ENCODE measurements around the gene CACFD1.

The CACFD1 gene

DNA sequence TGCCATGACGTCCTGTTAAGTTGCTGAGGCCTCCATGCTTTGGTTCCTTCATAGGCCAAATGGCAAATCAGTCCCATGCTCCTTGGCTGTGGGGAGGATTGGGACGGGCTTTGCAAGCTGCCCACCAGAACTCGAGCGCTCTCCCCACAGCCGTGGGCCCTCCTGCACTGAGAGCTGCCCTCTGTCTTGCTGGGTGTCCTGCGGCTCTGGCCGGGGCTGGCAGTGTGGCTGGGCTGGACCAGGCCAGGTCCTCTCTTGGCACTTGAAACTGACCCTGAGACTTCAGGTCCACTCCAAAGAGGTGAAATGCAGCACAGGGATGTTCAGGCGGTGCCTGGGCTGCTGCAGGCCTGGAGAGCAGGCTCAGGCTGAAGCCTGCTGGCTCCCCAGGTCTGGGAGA is 57.9 kb downstream of the CACFD1 start:
- DNase-seq (ENCODE audit: low read depth in 2 of 2) = no peak

DNA sequence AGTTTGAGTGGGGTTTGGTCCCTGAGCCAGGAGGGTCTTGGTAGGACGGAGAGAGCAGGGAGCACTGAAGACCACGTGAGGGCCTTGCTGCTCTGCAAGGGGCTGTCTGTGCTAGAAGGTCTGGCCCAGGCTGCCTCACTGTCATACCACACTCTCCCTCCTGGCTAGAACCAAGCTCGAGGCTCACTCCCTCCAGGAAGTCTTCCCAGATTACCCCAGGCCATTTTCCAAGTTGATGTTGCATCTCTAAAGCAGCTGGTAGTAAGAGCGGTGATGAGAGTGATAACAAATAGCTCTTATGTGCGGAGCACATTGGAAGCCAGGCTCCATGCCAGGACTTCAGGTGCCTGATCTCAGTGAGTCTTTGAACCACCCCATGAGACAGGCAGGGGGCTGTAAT is 58.4 kb downstream of the CACFD1 start:
- DNase-seq (ENCODE audit: low read depth in 2 of 2) = no peak

DNA sequence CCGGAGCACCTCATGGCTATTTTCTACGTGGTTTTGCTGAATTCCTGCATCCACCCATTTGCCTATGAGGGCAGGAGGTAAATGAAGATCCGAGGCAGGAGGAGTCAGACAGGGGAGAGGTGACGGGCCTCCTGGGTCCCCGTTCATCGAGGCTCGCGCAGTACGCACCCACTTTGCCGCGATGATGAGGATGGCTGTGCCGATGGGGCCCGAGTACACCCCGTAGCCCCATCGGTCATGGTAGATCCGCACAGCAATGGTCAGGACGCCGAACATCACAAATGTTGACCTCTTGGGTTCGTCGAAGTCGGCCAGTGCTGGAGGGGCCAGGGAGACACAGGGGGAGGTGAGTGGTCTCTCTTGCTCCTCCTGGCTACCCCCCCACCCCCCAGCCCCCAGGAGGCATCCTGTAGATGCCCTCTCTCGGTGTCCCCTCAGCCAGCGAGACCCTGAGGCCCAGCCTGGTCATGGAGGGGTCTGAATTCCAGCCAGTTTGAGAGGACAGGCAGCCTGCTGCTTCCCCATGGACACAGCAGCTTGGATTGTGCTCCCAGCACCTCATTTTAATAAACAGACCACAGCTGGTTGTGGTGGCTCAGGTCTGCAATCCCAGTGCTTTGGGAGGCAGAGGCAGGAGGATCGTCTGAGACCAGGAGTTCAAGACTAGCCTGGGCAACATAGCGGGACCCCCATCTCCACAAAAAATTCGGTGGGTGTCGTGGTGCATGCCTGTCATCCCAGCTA is 59.1 kb downstream of the CACFD1 start:
- DNase-seq (ENCODE audit: low read depth in 2 of 2) = no peak

DNA sequence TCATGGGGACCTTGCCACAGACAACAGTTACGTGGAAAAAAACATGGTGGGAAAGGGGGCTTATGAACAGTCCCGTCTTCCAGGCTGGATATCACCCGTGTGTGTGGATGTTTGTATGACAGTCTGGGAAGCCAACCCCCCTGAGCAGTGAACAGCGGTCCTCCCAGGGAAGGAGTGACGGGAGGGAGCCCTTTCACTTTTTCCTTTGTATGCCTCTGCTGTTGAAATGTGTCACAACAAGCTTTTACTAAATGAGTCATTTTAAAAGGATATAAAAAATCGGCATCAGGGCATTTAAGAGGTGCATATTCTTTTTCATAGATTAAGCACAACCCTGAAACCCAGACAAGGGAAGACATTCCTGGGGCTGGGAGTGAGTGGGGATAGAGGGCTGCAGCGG is 59.9 kb downstream of the CACFD1 start:
- DNase-seq (ENCODE audit: low read depth in 2 of 2) = no peak

DNA sequence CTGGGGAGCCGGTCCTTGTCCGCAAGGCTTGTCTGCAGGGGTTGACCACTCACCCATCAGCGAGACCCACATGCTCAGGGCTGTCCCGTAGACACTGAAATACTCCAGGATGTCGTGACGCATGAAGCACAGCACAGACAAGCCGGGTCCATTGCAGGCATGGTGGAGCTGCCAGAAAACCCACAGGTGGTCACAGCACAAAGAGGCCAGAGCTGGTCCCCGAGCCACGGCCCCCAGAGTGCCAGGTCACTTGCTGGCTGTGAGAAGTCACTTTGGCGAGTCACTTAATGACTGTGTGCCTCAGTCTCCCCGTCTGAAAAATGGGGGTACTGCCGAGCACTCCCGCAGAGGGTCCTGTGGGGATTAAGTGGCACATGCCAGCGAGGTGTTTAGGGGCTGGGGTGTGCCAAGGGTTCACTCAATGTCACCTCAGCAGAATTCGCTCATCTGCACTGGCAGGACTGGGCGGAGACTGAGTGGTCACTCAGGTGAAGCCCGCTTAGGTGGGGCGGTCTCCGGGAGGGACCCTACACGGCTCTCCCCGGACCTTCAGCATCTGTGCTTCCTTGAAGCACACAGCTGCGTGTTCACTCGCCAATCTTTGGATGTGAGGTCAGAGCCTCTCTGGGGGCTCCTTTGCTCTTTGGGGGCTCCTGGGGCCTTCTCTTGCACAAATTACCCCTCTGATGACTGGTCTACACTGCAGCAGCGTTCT is 60.5 kb downstream of the CACFD1 start:
- no peak for DNase-seq (ENCODE audit: low read depth in 2 of 2)
